Gastroesophageal sphincter (tissue), 4 donors: ENCODE data around the gene MYOM3. TPM values are rescaled to one million over a fixed set of nuclear protein-coding genes. Genes with fewer than 3 reads are reported as not detected.

ENCODE experiments used
- ATAC-seq: fragments of 150-250 bp; one replicate; pipeline ENCODE4 v1.9.1; 2016; ENCODE audit warnings: mild to moderate bottlenecking, moderate library complexity
- H3K27ac ChIP-seq, 4 donors: fragments of 200-600 bp; sonication (generic) in 3 of 4; 1 replicate in 3 of 4; 2 replicates in 1 of 4; pipeline ENCODE4 v1.5.1; 2016 to 2019
- H3K27me3 ChIP-seq: fragments of 200-600 bp; sonication (generic); one replicate; pipeline ENCODE4 v1.5.1; 2019
- H3K36me3 ChIP-seq, 2 donors: fragments of 200-600 bp; sonication (generic); one replicate each; pipeline ENCODE4 v1.5.1; 2019; ENCODE audit warnings: control low read depth in 1 of 2
- H3K4me1 ChIP-seq, 3 donors: fragments of 200-600 bp; sonication (generic); 1 replicate in 2 of 3; 2 replicates in 1 of 3; pipeline ENCODE4 v1.5.1; 2016 to 2019; ENCODE audit warnings: control low read depth in 2 of 3
- H3K4me3 ChIP-seq, 2 donors: fragments of 200-600 bp; sonication (generic); one replicate each; pipeline ENCODE4 v1.5.1; 2019; ENCODE audit warnings: mild to moderate bottlenecking in 1 of 2, moderate library complexity in 1 of 2
- H3K9me3 ChIP-seq, 3 donors: fragments of 200-600 bp; sonication (generic); one replicate each; pipeline ENCODE4 v1.5.1; 2017 to 2019; ENCODE audit warnings: control low read depth in 2 of 3
- CTCF ChIP-seq, 4 experiments: fragments of 200-600 bp in 2 of 4; fragments of 450-650 bp in 2 of 4; sonication (generic) in 1 of 4; IDR thresholded peaks; one replicate each; pipeline ENCODE4 v1.5.1; 2017 to 2019; ENCODE audit warnings: antibody characterized with exemption in 4 of 4, mild to moderate bottlenecking in 2 of 4, moderate library complexity in 2 of 4
- EP300 ChIP-seq: sonication (generic); formaldehyde crosslinking; IDR thresholded peaks from one replicate; pipeline ENCODE4 v1.6.1; 2017; ENCODE audit warnings: antibody characterized with exemption, mild to moderate bottlenecking
- POLR2A ChIP-seq, 2 donors: fragments of 450-650 bp; IDR thresholded peaks; one replicate each; pipeline ENCODE4 v1.6.1; 2017; ENCODE audit warnings: antibody characterized with exemption in 2 of 2, mild to moderate bottlenecking in 2 of 2, moderate library complexity in 1 of 2
- POLR2AphosphoS5 ChIP-seq: sonication (generic); formaldehyde crosslinking; IDR thresholded peaks from one replicate; pipeline ENCODE4 v1.6.1; 2017; ENCODE audit warnings: antibody characterized with exemption
- WGBS, 2 donors: methylation state at CpG; one replicate each; pipeline ENCODE4 v1.1.5; 2018; ENCODE audit warnings: low coverage in 1 of 2; 5-methylcytosine and 5-hydroxymethylcytosine counted together
- total RNA-seq, 4 donors: library from RNA; depleted of rRNA; stranded (reverse); fragments of >200 nt; gene quantifications; one replicate each; pipeline ENCODE4 v1.1.0, GENCODE V29; 2016

MYOM3 gene
- total RNA-seq, 4 donors from 2014 or later = 0.31 to 2.4 TPM; not detected in 2

GRCh38 chr1:24062221-24062620 is 49.7 kb downstream of the MYOM3 start:
- TF ChIP-seq CTCF (IDR thresholded peaks at IDR 0.05) = no peak
- no peak for TF ChIP-seq POLR2A (IDR thresholded peaks at IDR 0.05)
- TF ChIP-seq EP300 = no peak
- no peak for TF ChIP-seq POLR2AphosphoS5
- no peak for ATAC-seq
- no peak overlapping the region for H3K27ac ChIP-seq
- H3K4me3 ChIP-seq = no peak overlapping the region
- no peaks in the 10 kb centered on the region for H3K36me3 ChIP-seq
- 88% methylated on average over 2 of the region's 2 CpGs; no CpG with 5 or more reads in 1 of the 2 donors for WGBS, 2 donors
- H3K27me3 ChIP-seq = no peaks in the 10 kb centered on the region
- H3K4me1 ChIP-seq = no peaks in the 10 kb centered on the region
- peaks cover 0 to 7% (median 0%) of the 10 kb centered on the region in 3 donors for H3K9me3 ChIP-seq

- no peak overlapping the region for H3K27ac ChIP-seq
- peaks cover 0 to 7% (median 0%) of the 10 kb centered on the region in 3 donors for H3K9me3 ChIP-seq
- no peaks in the 10 kb centered on the region for H3K36me3 ChIP-seq
- TF ChIP-seq EP300 (no peak), POLR2A (IDR thresholded peaks at IDR 0.05) (no peak), CTCF (IDR thresholded peaks at IDR 0.05) (no peak), POLR2AphosphoS5 (no peak)
- 86 to 100% methylated on average over 1 to 6 of the region's 13 CpGs for WGBS, 2 donors
- no peaks in the 10 kb centered on the region for H3K27me3 ChIP-seq
- H3K4me1 ChIP-seq = no peaks in the 10 kb centered on the region
- no peak for ATAC-seq
- H3K4me3 ChIP-seq = no peak overlapping the region
These were observed 51.5 kb downstream of the MYOM3 start for GRCh38 chr1:24060482-24060881.

DNA sequence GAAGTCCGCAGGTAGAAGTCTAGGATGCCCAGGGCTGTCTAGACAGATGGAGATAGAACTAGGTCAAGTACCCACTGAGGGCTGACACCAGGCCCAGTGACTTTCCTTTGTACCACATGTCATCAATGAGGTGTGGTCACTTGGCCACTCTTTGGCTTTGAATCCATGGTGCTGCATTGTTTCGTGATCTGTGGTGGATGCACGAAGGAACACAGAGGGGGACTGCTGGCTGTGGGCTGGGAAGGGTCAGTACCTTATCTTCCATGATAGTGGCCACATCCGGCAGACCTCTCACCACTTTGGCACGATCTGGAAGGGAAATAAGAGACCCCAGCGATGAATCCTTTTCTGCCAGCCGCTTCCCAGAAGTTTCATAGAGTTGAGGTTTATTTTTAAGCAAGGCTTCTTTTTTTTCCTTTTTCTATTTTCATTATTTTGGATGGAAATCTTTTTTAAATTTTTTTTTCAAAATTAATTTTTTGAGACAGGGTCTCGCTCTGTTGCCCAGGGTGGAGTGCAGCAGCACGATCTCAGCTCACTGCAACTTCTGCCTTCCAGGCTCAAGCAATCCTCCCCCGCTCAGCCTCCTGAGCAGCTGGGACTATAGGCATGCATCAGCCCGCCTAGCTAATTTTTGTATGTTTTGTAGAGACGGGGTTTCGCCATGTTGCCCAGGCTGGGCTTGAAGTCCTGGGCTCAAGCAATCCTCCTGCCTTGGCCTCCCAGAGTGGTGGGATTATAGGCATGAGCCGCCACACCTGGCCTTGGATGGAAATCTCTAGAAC is 53.1 kb downstream of the MYOM3 start:
- H3K36me3 ChIP-seq = no peaks in the 10 kb centered on the region
- H3K4me3 ChIP-seq = no peak overlapping the region
- TF ChIP-seq EP300 (no peak), CTCF (IDR thresholded peaks at IDR 0.05) (no peak), POLR2A (IDR thresholded peaks at IDR 0.05) (no peak), POLR2AphosphoS5 (no peak)
- H3K27ac ChIP-seq = no peak overlapping the region
- H3K27me3 ChIP-seq = no peaks in the 10 kb centered on the region
- H3K4me1 ChIP-seq = no peaks in the 10 kb centered on the region
- ATAC-seq = no peak
- WGBS, 2 donors = 79 to 100% methylated on average over 1 to 8 of the region's 14 CpGs
- H3K9me3 ChIP-seq = peaks cover 0 to 7% (median 0%) of the 10 kb centered on the region in 3 donors

DNA sequence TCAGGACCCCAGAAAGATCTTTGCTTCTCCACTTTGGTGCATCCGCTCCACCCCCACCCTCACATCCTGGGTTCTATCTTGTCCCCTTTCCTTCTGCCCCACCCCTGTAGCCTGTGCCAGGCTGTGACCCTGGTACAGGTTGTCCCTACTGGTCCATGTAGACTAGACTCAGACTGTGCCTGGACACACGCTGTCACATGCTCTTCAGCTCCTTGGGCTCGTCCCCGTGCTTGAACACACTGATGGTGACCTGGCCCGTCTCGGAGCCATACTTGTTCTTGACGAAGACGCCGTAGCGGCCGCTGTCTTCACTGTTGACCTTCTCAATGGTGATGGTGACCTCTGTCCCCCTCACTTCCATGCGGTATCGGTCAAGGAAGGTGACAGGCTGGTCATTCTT is 54.8 kb downstream of the MYOM3 start:
- Histone ChIP-seq H3K9me3 (no peaks in the 10 kb centered on the region), H3K36me3 (no peaks in the 10 kb centered on the region), H3K27me3 (no peaks in the 10 kb centered on the region), H3K4me1 (peaks cover 0 to 3% (median 0%) of the 10 kb centered on the region in 3 donors), H3K27ac (no peak overlapping the region), H3K4me3 (no peak overlapping the region)
- no peak for TF ChIP-seq CTCF (IDR thresholded peaks at IDR 0.05)
- TF ChIP-seq POLR2A (IDR thresholded peaks at IDR 0.05) = no peak
- TF ChIP-seq POLR2AphosphoS5 = no peak
- no peak for TF ChIP-seq EP300
- WGBS, 2 donors = 79 to 86% methylated on average over 4 to 10 of the region's 13 CpGs
- no peak for ATAC-seq

DNA sequence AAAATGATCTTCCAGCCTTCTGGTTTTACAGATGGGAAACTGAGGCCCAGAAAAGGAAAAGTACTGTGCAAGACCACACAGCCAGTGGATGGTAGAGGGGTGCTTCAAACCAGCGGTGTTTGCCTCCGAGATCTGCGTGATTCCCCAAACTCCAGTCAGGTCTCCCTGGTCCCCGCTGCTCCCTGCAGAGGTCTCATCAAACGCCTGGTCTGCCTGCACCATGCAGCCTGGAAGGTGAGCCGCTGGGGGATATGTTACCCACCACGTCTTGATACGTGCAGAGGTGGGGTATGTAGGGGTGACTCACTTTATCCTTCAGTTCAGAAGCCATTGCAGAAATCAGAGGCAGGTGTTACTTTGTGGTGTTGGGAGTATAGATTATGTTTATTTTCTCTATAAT is 56.3 kb downstream of the MYOM3 start:
- Histone ChIP-seq H3K4me3 (no peak overlapping the region), H3K4me1 (peaks cover 0 to 10% (median 6%) of the 10 kb centered on the region in 3 donors), H3K27ac (no peak overlapping the region), H3K27me3 (no peaks in the 10 kb centered on the region), H3K36me3 (no peaks in the 10 kb centered on the region), H3K9me3 (no peaks in the 10 kb centered on the region)
- TF ChIP-seq POLR2A (IDR thresholded peaks at IDR 0.05) (no peak), CTCF (IDR thresholded peaks at IDR 0.05) (no peak), POLR2AphosphoS5 (no peak), EP300 (no peak)
- 71 to 100% methylated on average over 2 to 6 of the region's 8 CpGs for WGBS, 2 donors
- ATAC-seq = no peak
